Right renal cortex interstitium (tissue), 3 donors: ENCODE data around the gene FHIT. TPM values are rescaled to one million over a fixed set of nuclear protein-coding genes. Genes with fewer than 3 reads are reported as not detected.

ENCODE experiments used
- DNase-seq, 3 donors: peaks; one replicate each; pipeline ENCODE4 v3.0.0-alpha.2; 2013; ENCODE audit warnings: low read depth in 3 of 3, low spot score in 2 of 3
- polyA plus RNA-seq, 3 donors: library from polyadenylated mRNA; unstranded; fragments of 120-200 nt; gene quantifications; one replicate each; pipeline ENCODE4 v1.2.1, GENCODE V29; 2013; ENCODE audit not compliant: insufficient read length in 3 of 3

Gene FHIT
- polyA plus RNA-seq, 3 donors: 24.9 to 26.4 (median 25.9) TPM

- DNase-seq: no peak
Observed at GRCh38 chr3:59880717-59881116, 1370.5 kb downstream of the FHIT start.

DNA sequence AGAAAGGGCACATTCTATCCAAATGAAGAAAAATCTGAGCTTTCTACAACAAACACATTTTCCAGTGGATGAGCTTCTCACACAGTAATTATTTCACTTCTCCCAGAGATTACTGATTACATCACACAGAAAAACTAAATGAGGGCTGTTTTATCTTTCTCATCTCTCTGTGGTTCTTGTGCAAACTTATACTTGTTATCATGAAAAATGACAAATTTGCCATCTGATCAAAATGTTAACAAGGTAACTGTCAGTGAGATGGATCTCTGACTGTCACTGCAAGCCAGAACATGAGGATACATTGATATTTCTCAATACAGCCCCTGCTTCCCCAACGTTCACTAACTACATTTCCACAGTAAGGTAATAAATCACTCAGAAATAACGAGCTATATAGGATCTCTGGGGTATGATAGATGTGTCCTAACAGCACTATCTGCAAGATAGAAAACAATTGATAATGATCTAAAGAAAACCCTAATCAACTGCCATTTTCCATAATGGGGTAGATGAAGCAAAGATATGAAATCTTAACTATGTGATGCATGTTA lies 1372.1 kb downstream of the FHIT start:
- no peak for DNase-seq

GRCh38 chr3:59878038-59878427 lies 1373.2 kb downstream of the FHIT start:
- DNase-seq: no peak

DNA sequence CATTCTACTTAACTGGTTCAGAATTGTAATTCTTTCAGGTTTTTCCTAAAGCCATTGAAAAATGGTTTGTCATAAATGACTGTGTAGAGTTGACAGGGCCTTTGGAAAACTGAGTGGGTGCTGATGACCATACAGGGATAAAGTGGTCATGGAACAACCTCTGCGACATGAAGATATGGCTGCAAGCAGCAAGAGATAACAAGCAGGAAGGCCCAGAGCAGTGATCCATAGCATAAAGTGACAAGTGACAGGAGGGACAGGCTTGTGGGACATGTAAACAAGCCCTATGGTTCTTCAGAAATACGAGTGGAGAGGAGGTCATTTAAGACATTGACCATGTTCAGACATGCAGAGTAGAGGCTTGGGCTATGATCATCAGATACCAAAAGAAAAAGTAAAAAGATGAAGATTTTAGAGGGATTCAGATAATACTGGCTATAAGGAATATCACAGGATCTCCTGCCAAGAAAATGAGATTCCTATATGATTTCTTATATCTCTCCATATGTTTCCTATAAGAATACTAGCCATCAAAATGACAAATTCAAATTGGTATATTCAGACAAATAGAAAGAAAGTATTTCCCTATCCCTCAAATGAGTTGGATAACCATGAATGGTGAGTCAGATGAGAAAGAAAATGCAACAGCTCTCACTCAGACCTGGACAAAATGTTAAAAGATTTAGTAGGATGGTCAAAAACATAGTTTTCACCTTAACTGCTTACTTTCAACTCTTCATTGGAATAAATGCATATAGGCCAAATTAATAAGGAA lies 1373.8 kb downstream of the FHIT start:
- DNase-seq: no peak

DNA sequence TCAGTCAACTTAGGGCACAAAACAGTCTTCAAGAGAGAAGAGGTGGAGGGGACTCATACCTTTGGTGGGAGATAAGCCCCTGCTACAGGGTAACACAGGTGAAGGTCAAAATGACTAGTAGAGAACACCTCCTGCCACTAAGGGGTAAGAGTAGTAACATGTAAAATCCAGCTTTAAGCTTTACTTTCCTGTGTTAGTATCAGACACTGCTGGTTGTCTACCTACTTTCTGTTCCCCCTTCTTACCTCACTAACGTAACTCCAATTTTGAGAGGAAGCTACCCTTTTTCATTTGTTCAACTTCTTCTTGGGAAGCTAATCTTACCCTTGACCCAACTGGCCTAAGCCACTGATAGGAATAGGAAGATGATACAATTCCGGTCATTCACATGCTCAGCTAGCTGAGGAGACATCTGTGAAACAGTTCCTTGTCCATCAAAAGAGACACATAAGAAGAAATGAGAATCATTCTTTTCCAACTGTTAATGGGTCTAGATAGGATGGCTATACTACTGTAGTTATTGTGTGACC lies 1374.7 kb downstream of the FHIT start:
- DNase-seq: no peak

DNA sequence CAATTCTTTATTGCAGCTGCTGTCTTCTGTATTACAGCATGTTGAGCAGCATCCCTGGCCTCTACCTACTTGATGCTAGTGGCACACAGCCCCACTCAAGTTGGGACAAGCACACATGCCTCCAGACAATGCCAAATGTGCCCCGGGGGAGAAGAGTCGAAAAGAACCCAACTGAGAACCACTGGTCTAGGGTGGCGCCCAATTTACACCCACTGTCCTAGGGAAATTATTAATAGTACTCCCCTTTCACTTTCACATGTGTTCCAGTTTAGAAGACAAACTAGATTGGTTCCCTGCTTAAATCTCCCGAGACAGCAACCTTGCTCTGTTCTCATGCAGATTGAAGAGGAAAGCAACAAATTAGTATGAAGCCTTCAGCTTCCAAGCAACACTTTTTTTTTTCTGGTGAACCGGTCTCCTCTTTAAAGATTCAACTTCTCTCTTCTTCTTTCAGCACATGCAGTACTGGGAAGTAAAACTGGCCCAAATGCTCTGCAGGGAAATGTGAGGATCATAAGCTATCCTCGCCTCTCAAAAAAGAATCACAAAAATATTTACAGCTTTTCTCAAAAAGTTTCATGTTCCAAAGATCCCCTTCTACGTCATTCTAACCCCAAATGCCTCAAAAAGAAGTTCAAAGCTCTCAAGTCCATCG lies 1377.5 kb downstream of the FHIT start:
- DNase-seq: no peak

GRCh38 chr3:59872128-59872527 lies 1379.1 kb downstream of the FHIT start:
- no peak for DNase-seq

GRCh38 chr3:59867185-59868002 lies 1383.9 kb downstream of the FHIT start:
- DNase-seq: no peak

DNA sequence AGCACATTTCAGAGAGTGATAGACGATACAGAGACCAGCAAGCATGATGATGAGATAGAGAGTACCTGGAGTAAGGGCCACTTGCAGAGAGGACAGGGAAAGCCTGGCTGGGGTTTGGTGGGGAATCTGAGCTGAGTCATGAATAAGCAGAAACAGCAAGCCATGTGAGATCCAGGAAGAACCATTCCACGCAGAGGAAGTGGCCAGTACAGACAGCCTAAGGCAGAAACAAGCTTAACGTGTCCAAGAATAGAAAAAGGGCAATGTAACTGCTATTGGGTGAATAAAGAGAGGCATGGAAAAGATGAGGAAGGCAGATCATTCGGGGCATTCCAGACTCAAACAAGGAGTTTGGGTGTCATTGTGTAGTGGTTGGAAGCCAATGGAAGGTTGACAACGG lies 1385.2 kb downstream of the FHIT start:
- DNase-seq: no peak

GRCh38 chr3:59865351-59865750 lies 1385.9 kb downstream of the FHIT start:
- DNase-seq: no peak

DNA sequence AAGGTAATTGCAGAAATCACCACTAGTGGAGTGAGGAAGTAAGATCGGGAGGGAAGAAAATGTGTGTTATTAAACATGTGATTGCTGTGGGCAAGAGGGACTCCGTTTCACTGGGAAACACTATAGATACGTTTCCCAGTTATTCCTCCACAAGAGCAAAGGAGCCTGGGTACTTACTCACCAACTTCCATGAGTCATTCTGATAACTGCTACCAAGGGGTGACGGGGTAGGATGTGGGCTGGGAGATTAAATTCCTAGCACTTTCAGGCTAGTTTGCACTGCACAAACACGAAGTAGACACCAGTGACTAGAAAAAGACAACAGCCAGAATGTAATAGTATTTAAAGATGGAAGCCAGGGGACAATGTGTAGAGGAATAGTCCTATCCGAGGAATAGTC lies 1388.6 kb downstream of the FHIT start:
- no peak for DNase-seq

DNA sequence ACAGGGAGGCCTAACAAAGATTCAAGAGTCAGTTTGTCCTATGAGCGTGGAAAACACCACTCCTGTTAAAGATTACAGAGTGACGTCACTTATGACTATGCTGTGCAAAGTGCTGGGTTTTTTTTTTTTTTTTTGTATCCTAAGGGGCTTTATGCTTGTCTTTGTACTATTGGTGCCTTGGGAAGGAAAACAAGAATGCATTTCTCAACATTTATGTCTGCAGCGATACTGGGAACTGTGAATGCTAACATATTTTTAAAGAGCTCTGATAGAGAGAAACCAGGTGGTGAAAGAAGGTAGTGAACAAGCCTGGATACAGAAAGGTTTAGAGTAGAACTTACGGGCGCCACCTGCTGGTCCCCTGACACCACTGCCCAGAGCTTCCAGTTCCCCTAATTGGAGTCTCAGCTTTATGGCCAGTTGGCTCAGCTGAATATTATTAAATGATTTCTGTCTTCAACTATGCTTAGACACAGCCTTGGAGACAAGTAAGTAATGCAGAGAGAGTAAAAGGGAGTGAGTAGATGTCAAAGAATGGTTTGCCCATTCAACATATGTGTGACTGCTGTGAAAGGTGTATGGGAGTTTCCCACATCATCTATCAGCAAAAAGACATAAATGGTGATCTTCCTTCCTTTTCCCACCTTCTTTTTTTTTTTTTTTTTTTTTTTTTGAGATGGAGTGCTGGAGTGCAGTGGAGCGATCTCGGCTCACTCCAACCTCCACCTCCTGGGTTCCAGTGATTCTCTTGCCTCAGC lies 1393.5 kb downstream of the FHIT start:
- peak; percentile 57 to 73 (median 63) for DNase-seq

DNA sequence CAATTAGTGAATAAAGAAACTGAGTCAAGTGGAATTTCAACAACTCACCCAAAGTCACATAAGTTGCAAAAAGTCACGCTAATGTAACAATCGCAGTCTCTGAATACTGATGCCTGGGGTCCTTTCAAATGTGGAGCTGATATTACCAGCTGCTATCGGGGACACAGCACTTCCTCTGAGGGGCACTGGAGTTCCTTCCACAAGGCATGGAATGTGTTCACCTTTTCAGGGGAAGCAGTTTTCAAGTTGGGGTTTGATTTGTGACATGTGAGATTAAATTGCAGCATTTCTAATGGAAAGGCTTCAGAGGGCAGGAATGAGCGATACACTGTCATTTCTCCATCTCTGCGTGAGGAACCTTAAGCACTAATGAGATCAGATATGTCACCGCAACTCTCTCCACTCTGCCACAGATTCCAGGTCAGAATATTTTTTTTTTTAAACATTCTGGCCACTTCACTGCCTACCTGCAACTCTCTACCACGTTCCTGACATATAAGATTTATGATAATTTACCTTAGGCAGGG lies 1394.3 kb downstream of the FHIT start:
- DNase-seq: no peak

- no peak for DNase-seq
Observed at GRCh38 chr3:59854061-59854709, 1397.1 kb downstream of the FHIT start.

DNA sequence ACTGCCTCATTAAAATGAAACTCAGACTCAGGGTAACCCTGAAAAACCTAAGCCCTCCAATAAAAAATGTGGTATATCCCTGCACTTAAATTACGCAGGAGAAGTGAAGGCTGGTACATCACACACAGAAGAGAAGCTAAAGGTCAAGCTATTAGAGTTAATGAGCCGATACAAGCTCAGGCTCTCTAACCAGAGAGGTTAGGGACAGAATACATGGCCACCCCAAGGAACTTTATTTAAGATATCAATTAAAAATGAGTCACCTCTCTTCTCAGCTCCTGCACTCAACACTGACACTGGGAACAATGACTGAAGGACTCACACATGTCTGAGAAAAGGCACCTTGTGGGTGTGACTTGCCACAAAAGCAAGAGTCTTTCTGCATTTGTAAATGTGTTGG lies 1400.8 kb downstream of the FHIT start:
- DNase-seq: no peak

DNA sequence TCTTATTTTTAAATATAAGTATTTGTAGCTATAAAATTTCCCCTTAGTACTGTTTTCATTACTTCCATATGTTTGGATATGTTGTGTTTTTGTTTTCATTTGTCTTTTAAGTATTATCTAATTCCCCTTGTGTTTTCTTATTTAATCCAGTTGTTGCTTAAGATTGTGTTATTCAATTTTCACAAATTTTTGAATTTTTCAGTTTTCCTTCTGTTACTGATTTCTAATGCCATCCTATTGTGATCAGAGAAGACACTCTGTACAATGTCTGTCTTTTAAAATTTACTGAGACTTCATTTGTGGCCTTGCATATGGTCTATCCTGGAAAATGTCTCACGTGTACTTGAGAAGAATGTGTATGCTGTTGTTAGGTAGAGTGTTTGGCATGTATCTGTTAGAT lies 1405.9 kb downstream of the FHIT start:
- DNase-seq: no peak

DNA sequence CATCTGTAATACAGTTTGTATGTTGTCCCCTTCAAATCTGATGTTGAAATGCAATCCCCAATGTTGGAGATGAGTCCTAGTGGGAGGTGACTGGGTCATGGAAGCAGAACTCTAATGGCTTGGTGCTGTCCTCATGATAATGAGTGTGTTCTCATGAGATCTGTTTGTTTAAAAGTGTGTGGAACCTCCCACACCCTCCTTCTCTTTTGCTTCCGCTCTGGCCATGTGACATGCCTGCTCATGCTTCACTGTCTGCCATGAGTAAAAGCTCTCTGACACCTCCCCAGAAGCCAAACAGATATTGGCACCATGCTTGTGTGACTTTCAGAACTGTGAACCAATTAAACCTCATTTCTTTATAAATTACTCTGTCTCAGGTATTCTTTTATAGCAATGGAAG lies 1407.4 kb downstream of the FHIT start:
- DNase-seq: no peak

- no peak for DNase-seq
Observed at GRCh38 chr3:59839810-59840515, 1411.3 kb downstream of the FHIT start.

- DNase-seq: no peak
Observed at GRCh38 chr3:59839283-59839682, 1412.0 kb downstream of the FHIT start.
